Keratinocyte (primary cell): ENCODE measurements around the gene ZNF559.

Source experiments
- CTCF ChIP-seq, 3 experiments: IDR thresholded peaks in 1 of 3; conservative IDR thresholded peaks in 1 of 3; optimal IDR thresholded peaks in 1 of 3; 2 replicates in 2 of 3; 3 replicates in 1 of 3; pipeline versions ENCODE3 to v1.5.1; 2011; ENCODE audit warnings: low read length in 3 of 3, mild to moderate bottlenecking in 3 of 3, moderate library complexity in 2 of 3, control low read depth in 1 of 3, inconsistent platforms in 1 of 3; ENCODE audit not compliant: insufficient read depth in 2 of 3; ENCODE audit errors: extremely low read depth in 1 of 3
- EZH2 ChIP-seq: IDR thresholded peaks from one replicate; pipeline ENCODE4 v1.6.1; 2012; ENCODE audit warnings: inconsistent platforms, mild to moderate bottlenecking, low read length, moderate library complexity

- TF ChIP-seq CTCF (optimal IDR thresholded peaks at IDR 0.05 in 1 of 3, IDR thresholded peaks at IDR 0.05 in 1 of 3, conservative IDR thresholded peaks at IDR 0.05 in 1 of 3; ENCODE audit: extremely low read depth in 1 of 3, insufficient read depth in 2 of 3, low read length in 3 of 3) (no peak), EZH2 (no peak)
These were observed 28.5 kb downstream of the ZNF559 start for GRCh38 chr19:9352505-9352904.
